ENCODE results near the gene F2R. TPM values are rescaled to one million over a fixed set of nuclear protein-coding genes. Genes with fewer than 3 reads are reported as not detected.
A peak's percentile ranks its signal among the peaks of the same experiment; 100 is the strongest.

Gene F2R
- total RNA-seq, 1 donor from 2014 or later = 2.9 TPM

- no peaks in the 10 kb centered on the region for H3K27me3 Mint-ChIP-seq
- peaks cover 25% of the 10 kb centered on the region for H3K4me1 Mint-ChIP-seq
- no peak overlapping the region for H3K27ac Mint-ChIP-seq
- H3K36me3 Mint-ChIP-seq (ENCODE audit: low read depth) = peaks cover 47% of the 10 kb centered on the region
- no peaks in the 10 kb centered on the region for H3K9me3 Mint-ChIP-seq
- intact Hi-C loops (cut with micrococcal nuclease) = loop anchor here (5.0 kb wide), 2 partner anchors 42 to 292 kb away; partner anchors contain the start of gene IQGAP2
- no peak for DNase-seq
- H3K4me3 Mint-ChIP-seq = no peak overlapping the region
Measured at GRCh38 chr5:76694317-76694716, 21.6 kb upstream of the F2R start.

DNA sequence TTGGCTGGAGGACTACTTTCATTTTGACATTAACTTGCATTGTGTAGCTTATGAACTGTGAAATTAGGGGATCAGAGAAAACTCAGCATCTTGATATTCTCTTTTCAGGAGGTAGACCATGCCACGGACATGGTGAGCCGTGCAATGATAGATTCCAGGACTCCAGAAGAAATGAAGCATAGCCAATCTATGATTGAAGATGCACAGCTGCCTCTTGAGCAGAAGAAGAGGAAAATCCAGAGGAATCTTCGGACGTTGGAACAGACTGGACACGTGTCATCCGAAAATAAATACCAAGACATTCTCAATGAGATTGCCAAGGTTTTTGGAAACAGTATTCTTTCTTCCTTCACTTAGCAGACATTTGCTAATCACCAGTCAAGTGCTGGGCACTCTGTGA is 20.6 kb upstream of the F2R start:
- Mint-ChIP-seq H3K4me1 (peaks cover 23% of the 10 kb centered on the region), H3K4me3 (no peak overlapping the region), H3K27me3 (no peaks in the 10 kb centered on the region), H3K27ac (no peak overlapping the region), H3K9me3 (no peaks in the 10 kb centered on the region), H3K36me3 (ENCODE audit: low read depth) (peaks cover 40% of the 10 kb centered on the region)
- intact Hi-C loops (cut with micrococcal nuclease) = no loop called here
- DNase-seq = no peak

GRCh38 chr5:76696251-76696650 is 19.7 kb upstream of the F2R start:
- Mint-ChIP-seq H3K27ac (no peak overlapping the region), H3K4me1 (peaks cover 19% of the 10 kb centered on the region), H3K9me3 (no peaks in the 10 kb centered on the region), H3K36me3 (ENCODE audit: low read depth) (peaks cover 44% of the 10 kb centered on the region), H3K4me3 (no peak overlapping the region), H3K27me3 (no peaks in the 10 kb centered on the region)
- intact Hi-C loops (cut with micrococcal nuclease) = no loop called here
- DNase-seq = no peak

DNA sequence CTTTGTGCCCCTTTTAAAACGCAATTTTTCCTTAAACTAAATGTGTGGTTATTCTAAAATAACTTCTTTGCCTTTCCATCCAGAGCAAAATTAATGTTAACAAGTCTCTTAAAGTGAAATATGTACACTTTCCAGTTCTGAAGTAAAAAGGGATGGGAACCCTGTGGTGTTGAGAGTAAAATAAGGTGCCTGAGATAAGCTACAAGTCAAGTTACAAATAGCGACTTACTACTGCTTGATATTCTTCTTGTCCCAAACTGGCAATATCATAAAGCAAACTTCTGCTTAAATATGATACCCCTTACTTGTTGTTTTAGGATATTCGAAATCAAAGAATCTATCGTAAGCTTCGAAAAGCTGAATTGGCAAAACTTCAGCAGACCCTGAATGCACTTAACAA is 18.3 kb upstream of the F2R start:
- no peak overlapping the region for H3K4me3 Mint-ChIP-seq
- peaks cover 9% of the 10 kb centered on the region for H3K4me1 Mint-ChIP-seq
- peaks cover 53% of the 10 kb centered on the region for H3K36me3 Mint-ChIP-seq (ENCODE audit: low read depth)
- no peaks in the 10 kb centered on the region for H3K27me3 Mint-ChIP-seq
- no peak for DNase-seq
- intact Hi-C loops (cut with micrococcal nuclease) = no loop called here
- H3K9me3 Mint-ChIP-seq = no peaks in the 10 kb centered on the region
- H3K27ac Mint-ChIP-seq = no peak overlapping the region

DNA sequence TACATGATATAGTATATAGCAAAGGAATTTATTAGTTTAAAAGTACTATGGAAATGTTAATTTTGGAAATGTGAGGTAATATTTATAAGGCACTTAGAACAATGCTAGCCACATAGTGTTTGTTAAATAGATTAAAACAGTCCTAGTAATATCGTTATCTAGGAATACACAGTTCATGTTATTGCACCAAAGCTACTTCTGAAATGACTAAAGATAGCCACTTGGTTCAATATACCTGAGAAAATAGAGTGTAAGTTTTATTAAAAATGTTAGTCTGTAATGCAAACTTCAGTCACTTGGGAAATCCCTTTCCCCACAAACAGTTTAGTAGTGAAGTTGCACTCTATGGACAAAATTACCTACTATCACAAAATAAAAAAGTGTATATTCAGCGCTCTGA is 15.4 kb upstream of the F2R start:
- Mint-ChIP-seq H3K4me1 (peaks cover 3% of the 10 kb centered on the region), H3K27ac (no peak overlapping the region), H3K27me3 (no peaks in the 10 kb centered on the region), H3K36me3 (ENCODE audit: low read depth) (peaks cover 42% of the 10 kb centered on the region), H3K4me3 (no peak overlapping the region), H3K9me3 (no peaks in the 10 kb centered on the region)
- intact Hi-C loops (cut with micrococcal nuclease) = no loop called here
- DNase-seq = no peak

- intact Hi-C loops (cut with micrococcal nuclease) = no loop called here
- Mint-ChIP-seq H3K27me3 (no peaks in the 10 kb centered on the region), H3K4me3 (no peak overlapping the region), H3K27ac (no peak overlapping the region), H3K4me1 (peaks cover 2% of the 10 kb centered on the region), H3K9me3 (no peaks in the 10 kb centered on the region), H3K36me3 (ENCODE audit: low read depth) (peaks cover 39% of the 10 kb centered on the region)
- no peak for DNase-seq
Measured at GRCh38 chr5:76701298-76701697, 14.6 kb upstream of the F2R start.

- H3K4me3 Mint-ChIP-seq = no peak overlapping the region
- DNase-seq = no peak
- peaks cover 2% of the 10 kb centered on the region for H3K4me1 Mint-ChIP-seq
- no peak overlapping the region for H3K27ac Mint-ChIP-seq
- peaks cover 34% of the 10 kb centered on the region for H3K36me3 Mint-ChIP-seq (ENCODE audit: low read depth)
- intact Hi-C loops (cut with micrococcal nuclease) = no loop called here
- no peaks in the 10 kb centered on the region for H3K9me3 Mint-ChIP-seq
- H3K27me3 Mint-ChIP-seq = no peaks in the 10 kb centered on the region
Measured at GRCh38 chr5:76703707-76704106, 12.2 kb upstream of the F2R start.

- no peaks in the 10 kb centered on the region for H3K27me3 Mint-ChIP-seq
- no peaks in the 10 kb centered on the region for H3K9me3 Mint-ChIP-seq
- intact Hi-C loops (cut with micrococcal nuclease) = no loop called here
- H3K4me3 Mint-ChIP-seq = no peak overlapping the region
- peaks cover 30% of the 10 kb centered on the region for H3K36me3 Mint-ChIP-seq (ENCODE audit: low read depth)
- H3K27ac Mint-ChIP-seq = no peak overlapping the region
- DNase-seq = no peak
- H3K4me1 Mint-ChIP-seq = peaks cover 2% of the 10 kb centered on the region
Measured at GRCh38 chr5:76704131-76704663, 11.7 kb upstream of the F2R start.

GRCh38 chr5:76705574-76705973 is 10.4 kb upstream of the F2R start:
- no peak overlapping the region for H3K27ac Mint-ChIP-seq

GRCh38 chr5:76709762-76710161 is 6.2 kb upstream of the F2R start:
- Mint-ChIP-seq H3K9me3 (no peaks in the 10 kb centered on the region), H3K27ac (no peak overlapping the region), H3K4me3 (no peak overlapping the region), H3K27me3 (peaks cover 12% of the 10 kb centered on the region), H3K36me3 (ENCODE audit: low read depth) (peaks cover 6% of the 10 kb centered on the region), H3K4me1 (peaks cover 18% of the 10 kb centered on the region)
- intact Hi-C loops (cut with micrococcal nuclease) = loop anchor here (2.0 to 10.0 kb wide), 2 partner anchors 17 to 105 kb away; no protein-coding TSS in a partner anchor
- no peak for DNase-seq

More at GRCh38 chr5:76705574-76705973, 10.4 kb upstream of the F2R start:
- H3K36me3 Mint-ChIP-seq (ENCODE audit: low read depth) = peaks cover 28% of the 10 kb centered on the region
- DNase-seq = no peak
- no peaks in the 10 kb centered on the region for H3K27me3 Mint-ChIP-seq
- H3K9me3 Mint-ChIP-seq = no peaks in the 10 kb centered on the region
- no peak overlapping the region for H3K4me3 Mint-ChIP-seq
- intact Hi-C loops (cut with micrococcal nuclease) = no loop called here
- peaks cover 3% of the 10 kb centered on the region for H3K4me1 Mint-ChIP-seq

DNA sequence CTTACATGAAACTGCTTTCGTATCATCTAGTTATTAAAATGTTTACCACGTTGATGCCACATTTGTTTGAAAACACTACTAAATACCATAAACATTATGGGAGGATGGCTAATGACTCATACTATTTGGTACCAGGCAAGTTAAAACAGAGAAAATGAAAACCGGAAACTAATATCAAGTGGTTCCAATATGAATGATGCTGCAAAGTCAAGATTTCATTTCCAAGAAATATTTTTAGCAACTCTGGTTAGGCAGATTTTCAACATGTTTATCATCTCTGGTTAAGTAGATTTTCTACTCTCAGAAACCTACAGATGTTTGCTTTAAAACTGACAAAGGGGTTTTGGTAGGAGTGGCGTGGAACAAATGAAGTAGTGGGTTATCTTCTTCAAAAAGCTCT is 4.9 kb upstream of the F2R start:
- Mint-ChIP-seq H3K36me3 (ENCODE audit: low read depth) (peaks cover 4% of the 10 kb centered on the region), H3K27ac (peak overlapping the region; percentile 57), H3K9me3 (no peaks in the 10 kb centered on the region), H3K4me3 (no peak overlapping the region), H3K27me3 (peaks cover 15% of the 10 kb centered on the region), H3K4me1 (peaks cover 21% of the 10 kb centered on the region)
- no peak for DNase-seq
- intact Hi-C loops (cut with micrococcal nuclease) = loop anchor here (1.0 to 10.0 kb wide), 3 partner anchors 18 to 106 kb away; no protein-coding TSS in a partner anchor

GRCh38 chr5:76714751-76715485 is 1.0 kb upstream of the F2R start:
- Mint-ChIP-seq H3K9me3 (no peaks in the 10 kb centered on the region), H3K36me3 (ENCODE audit: low read depth) (no peaks in the 10 kb centered on the region), H3K4me3 (peak overlapping the region; percentile 88), H3K27me3 (peaks cover 26% of the 10 kb centered on the region), H3K4me1 (peaks cover 30% of the 10 kb centered on the region), H3K27ac (peak overlapping the region; percentile 41)
- DNase-seq = peak; percentile 73
- intact Hi-C loops (cut with micrococcal nuclease) = loop anchor here (10.0 kb wide), 1 partner anchor 110 kb away; no protein-coding TSS in a partner anchor

DNA sequence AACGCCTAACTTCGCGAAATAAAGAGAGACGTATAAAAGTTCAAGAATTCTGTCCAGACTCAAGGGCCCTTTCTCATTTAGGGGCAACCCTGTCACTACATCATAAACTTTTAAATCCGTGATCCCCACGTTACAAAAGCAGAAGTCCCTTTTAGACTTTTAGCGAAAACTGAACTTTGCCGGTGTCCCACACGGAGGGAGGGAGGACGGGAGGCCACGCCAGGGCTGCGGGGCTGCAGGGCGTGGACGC is 515 bp upstream of the F2R start:
- Mint-ChIP-seq H3K4me1 (peaks cover 30% of the 10 kb centered on the region), H3K4me3 (peak overlapping the region; percentile 88), H3K36me3 (ENCODE audit: low read depth) (no peaks in the 10 kb centered on the region), H3K27me3 (peaks cover 26% of the 10 kb centered on the region), H3K9me3 (no peaks in the 10 kb centered on the region), H3K27ac (peak overlapping the region; percentile 41)
- peak; percentile 74 for DNase-seq
- intact Hi-C loops (cut with micrococcal nuclease) = loop anchor here (10.0 kb wide), 1 partner anchor 111 kb away; no protein-coding TSS in a partner anchor

- DNase-seq = peak; percentile 69
- Mint-ChIP-seq H3K4me1 (peaks cover 22% of the 10 kb centered on the region), H3K4me3 (peak overlapping the region; percentile 88), H3K27me3 (peaks cover 26% of the 10 kb centered on the region), H3K36me3 (ENCODE audit: low read depth) (no peaks in the 10 kb centered on the region), H3K27ac (peak overlapping the region; percentile 67), H3K9me3 (no peaks in the 10 kb centered on the region)
- intact Hi-C loops (cut with micrococcal nuclease) = loop anchor here (1.0 to 10.0 kb wide), 3 partner anchors 23 to 112 kb away; no protein-coding TSS in a partner anchor
Measured at GRCh38 chr5:76716456-76717157, 681 bp downstream of the F2R start.
